Sigmoid colon (tissue), 7 donors: ENCODE measurements around the gene PAXX. TPM values are rescaled to one million over a fixed set of nuclear protein-coding genes. Genes with fewer than 3 reads are reported as not detected.

Experiments
- DNase-seq: peaks from one replicate; pipeline ENCODE4 v3.0.0-alpha.2; 2019
- H3K27ac ChIP-seq, 4 donors: fragments of 200-600 bp; sonication (generic); one replicate each; pipeline ENCODE4 v1.5.1; 2016 to 2019; ENCODE audit warnings: mild to moderate bottlenecking in 1 of 4
- H3K27me3 ChIP-seq, 3 donors: fragments of 200-600 bp; sonication (generic); one replicate each; pipeline ENCODE4 v1.5.1; 2019; ENCODE audit warnings: mild to moderate bottlenecking in 1 of 3
- H3K36me3 ChIP-seq, 4 donors: fragments of 200-600 bp; sonication (generic); one replicate each; pipeline ENCODE4 v1.5.1; 2016 to 2019
- H3K4me1 ChIP-seq, 4 donors: fragments of 200-600 bp; sonication (generic); one replicate each; pipeline ENCODE4 v1.5.1; 2017 to 2019
- H3K4me3 ChIP-seq, 4 donors: fragments of 200-600 bp; sonication (generic); one replicate each; pipeline ENCODE4 v1.5.1; 2017 to 2019; ENCODE audit warnings: mild to moderate bottlenecking in 2 of 4, moderate library complexity in 1 of 4
- H3K9me3 ChIP-seq, 4 donors: fragments of 200-600 bp in 3 of 4; sonication (generic) in 3 of 4; one replicate each; pipeline versions ENCODE4 v1.5.1 to v1.6.1; 2013 to 2019
- CTCF ChIP-seq, 4 experiments: fragments of 450-650 bp in 3 of 4; fragments of 200-600 bp in 1 of 4; IDR thresholded peaks; one replicate each; pipeline ENCODE4 v1.5.1; 2016 to 2019; ENCODE audit warnings: antibody characterized with exemption in 4 of 4, mild to moderate bottlenecking in 3 of 4, moderate library complexity in 2 of 4
- EP300 ChIP-seq, 4 donors: sonication (generic); formaldehyde crosslinking; IDR thresholded peaks; one replicate each; pipeline ENCODE4 v1.6.1; 2017; ENCODE audit warnings: antibody characterized with exemption in 4 of 4
- POLR2A ChIP-seq, 2 donors: fragments of 450-650 bp; IDR thresholded peaks; one replicate each; pipeline ENCODE4 v1.6.1; 2016; ENCODE audit warnings: antibody characterized with exemption in 2 of 2, mild to moderate bottlenecking in 2 of 2, moderate library complexity in 2 of 2
- POLR2AphosphoS5 ChIP-seq, 4 donors: sonication (generic); formaldehyde crosslinking; IDR thresholded peaks; one replicate each; pipeline ENCODE4 v1.6.1; 2017; ENCODE audit warnings: antibody characterized with exemption in 4 of 4
- WGBS, 2 donors: extraction: QIAGEN DNeasy Blood & Tissue Kit; methylation state at CpG; one replicate each; pipeline ENCODE4 v1.1.7; 2013; 5-methylcytosine and 5-hydroxymethylcytosine counted together
- intact Hi-C: fragments of 100-400 bp; cut with DNase I; formaldehyde crosslinking; loops from one replicate; pipeline ENCODE4 v1.15.1; 2023
- polyA plus RNA-seq, 3 donors: library from polyadenylated mRNA; stranded (reverse); fragments of 200-250 nt; gene quantifications; one replicate each; pipeline ENCODE4 v1.2.3, GENCODE V29; 2013
- total RNA-seq, 4 donors: library from RNA; depleted of rRNA; stranded (reverse); fragments of >200 nt; gene quantifications; one replicate each; pipeline ENCODE4 v1.1.0, GENCODE V29; 2016
- donor health status: healthy with polysubstance abuse.
- donor health status: Bipolar disorder and iron deficiency.
- donor health status: healthy.

Gene PAXX
- total and polyA plus RNA-seq, 7 donors = 28.0 to 80.9 (median 36.3) TPM

- Histone ChIP-seq H3K9me3 (no peaks in the 10 kb centered on the region), H3K27me3 (no peaks in the 10 kb centered on the region), H3K27ac (no peak overlapping the region), H3K4me3 (no peak overlapping the region), H3K4me1 (no peaks in the 10 kb centered on the region), H3K36me3 (peaks cover 0 to 35% (median 16%) of the 10 kb centered on the region in 4 donors)
- WGBS, 2 donors = 83% methylated on average over 22 of the region's 22 CpGs
- TF ChIP-seq POLR2A (IDR thresholded peaks at IDR 0.05) (no peak), EP300 (IDR thresholded peaks at IDR 0.05) (no peak)
- DNase-seq = no peak
- intact Hi-C loops = no loop called here
Measured at GRCh38 chr9:137008312-137008711, 16.1 kb downstream of the PAXX start.

GRCh38 chr9:137009217-137009616, 17.0 kb downstream of the PAXX start:
- no peak for DNase-seq
- H3K4me1 ChIP-seq = no peaks in the 10 kb centered on the region
- 95 to 96% methylated on average over 18 of the region's 18 CpGs for WGBS, 2 donors
- intact Hi-C loops = no loop called here
- H3K4me3 ChIP-seq = no peak overlapping the region
- H3K9me3 ChIP-seq = no peaks in the 10 kb centered on the region
- H3K27me3 ChIP-seq = no peaks in the 10 kb centered on the region
- peaks cover 0 to 42% (median 16%) of the 10 kb centered on the region in 4 donors for H3K36me3 ChIP-seq
- TF ChIP-seq POLR2AphosphoS5 (IDR thresholded peaks at IDR 0.05) = no peak
- TF ChIP-seq POLR2A (IDR thresholded peaks at IDR 0.05) = no peak
- no peak for TF ChIP-seq CTCF (IDR thresholded peaks at IDR 0.05)
- TF ChIP-seq EP300 (IDR thresholded peaks at IDR 0.05) = no peak
- no peak overlapping the region for H3K27ac ChIP-seq

- H3K9me3 ChIP-seq = no peaks in the 10 kb centered on the region
- H3K4me3 ChIP-seq = no peak overlapping the region
- H3K4me1 ChIP-seq = no peaks in the 10 kb centered on the region
- no peak for TF ChIP-seq CTCF (IDR thresholded peaks at IDR 0.05)
- TF ChIP-seq POLR2AphosphoS5 (IDR thresholded peaks at IDR 0.05) = no peak
- no peak for TF ChIP-seq EP300 (IDR thresholded peaks at IDR 0.05)
- TF ChIP-seq POLR2A (IDR thresholded peaks at IDR 0.05) = no peak
- no peak overlapping the region for H3K27ac ChIP-seq
- DNase-seq = no peak
- H3K36me3 ChIP-seq = peaks cover 0 to 50% (median 19%) of the 10 kb centered on the region in 4 donors
- H3K27me3 ChIP-seq = no peaks in the 10 kb centered on the region
- WGBS, 2 donors = 95 to 96% methylated on average over 49 of the region's 49 CpGs
- intact Hi-C loops = no loop called here
Measured at GRCh38 chr9:137009938-137010732, 17.9 kb downstream of the PAXX start.

GRCh38 chr9:137011156-137011555, 18.9 kb downstream of the PAXX start:
- DNase-seq = no peak
- WGBS, 2 donors = 94 to 97% methylated on average over 24 of the region's 24 CpGs
- intact Hi-C loops = no loop called here
- no peak overlapping the region for H3K4me3 ChIP-seq
- H3K36me3 ChIP-seq = peaks cover 0 to 60% (median 20%) of the 10 kb centered on the region in 4 donors
- H3K27me3 ChIP-seq = no peaks in the 10 kb centered on the region
- H3K4me1 ChIP-seq = no peaks in the 10 kb centered on the region
- no peak for TF ChIP-seq EP300 (IDR thresholded peaks at IDR 0.05)
- no peak for TF ChIP-seq POLR2A (IDR thresholded peaks at IDR 0.05)
- TF ChIP-seq CTCF (IDR thresholded peaks at IDR 0.05) = no peak
- TF ChIP-seq POLR2AphosphoS5 (IDR thresholded peaks at IDR 0.05) = no peak
- no peak overlapping the region for H3K27ac ChIP-seq
- H3K9me3 ChIP-seq = no peaks in the 10 kb centered on the region

- no peaks in the 10 kb centered on the region for H3K9me3 ChIP-seq
- no peak for DNase-seq
- peaks cover 0 to 69% (median 20%) of the 10 kb centered on the region in 4 donors for H3K36me3 ChIP-seq
- intact Hi-C loops = no loop called here
- TF ChIP-seq EP300 (IDR thresholded peaks at IDR 0.05) = no peak
- TF ChIP-seq POLR2A (IDR thresholded peaks at IDR 0.05) = no peak
- no peak for TF ChIP-seq CTCF (IDR thresholded peaks at IDR 0.05)
- TF ChIP-seq POLR2AphosphoS5 (IDR thresholded peaks at IDR 0.05) = no peak
- no peaks in the 10 kb centered on the region for H3K4me1 ChIP-seq
- WGBS, 2 donors = 91 to 92% methylated on average over 39 of the region's 39 CpGs
- no peak overlapping the region for H3K27ac ChIP-seq
- no peaks in the 10 kb centered on the region for H3K27me3 ChIP-seq
- H3K4me3 ChIP-seq = no peak overlapping the region
Measured at GRCh38 chr9:137011907-137012675, 19.9 kb downstream of the PAXX start.
